Mammary epithelial cell (primary cell): Measurements from ENCODE around the gene SSR4.
"Not testable (repeated sequence)": the region's sequence is repeated elsewhere in the genome, so short reads cannot be mapped to it uniquely, and the experiment has no call there.

Source experiments
- EZH2 ChIP-seq: IDR thresholded peaks from 2 replicates; pipeline ENCODE4 v1.6.1; 2012; ENCODE audit warnings: low read length, inconsistent platforms, borderline replicate concordance
- TF ChIP-seq, protein P1 (sequence below), 2 donors: IDR thresholded peaks in 1 of 2; conservative IDR thresholded peaks in 1 of 2; 2 replicates each; pipeline ENCODE4 v1.5.1; 2011 to 2012; ENCODE audit warnings: inconsistent platforms in 2 of 2, low read length in 2 of 2, mild to moderate bottlenecking in 2 of 2, control low read depth in 1 of 2, low read depth in 1 of 2; ENCODE audit not compliant: insufficient read depth in 1 of 2; ENCODE audit errors: extremely low read depth in 1 of 2

- TF ChIP-seq, protein P1, sequence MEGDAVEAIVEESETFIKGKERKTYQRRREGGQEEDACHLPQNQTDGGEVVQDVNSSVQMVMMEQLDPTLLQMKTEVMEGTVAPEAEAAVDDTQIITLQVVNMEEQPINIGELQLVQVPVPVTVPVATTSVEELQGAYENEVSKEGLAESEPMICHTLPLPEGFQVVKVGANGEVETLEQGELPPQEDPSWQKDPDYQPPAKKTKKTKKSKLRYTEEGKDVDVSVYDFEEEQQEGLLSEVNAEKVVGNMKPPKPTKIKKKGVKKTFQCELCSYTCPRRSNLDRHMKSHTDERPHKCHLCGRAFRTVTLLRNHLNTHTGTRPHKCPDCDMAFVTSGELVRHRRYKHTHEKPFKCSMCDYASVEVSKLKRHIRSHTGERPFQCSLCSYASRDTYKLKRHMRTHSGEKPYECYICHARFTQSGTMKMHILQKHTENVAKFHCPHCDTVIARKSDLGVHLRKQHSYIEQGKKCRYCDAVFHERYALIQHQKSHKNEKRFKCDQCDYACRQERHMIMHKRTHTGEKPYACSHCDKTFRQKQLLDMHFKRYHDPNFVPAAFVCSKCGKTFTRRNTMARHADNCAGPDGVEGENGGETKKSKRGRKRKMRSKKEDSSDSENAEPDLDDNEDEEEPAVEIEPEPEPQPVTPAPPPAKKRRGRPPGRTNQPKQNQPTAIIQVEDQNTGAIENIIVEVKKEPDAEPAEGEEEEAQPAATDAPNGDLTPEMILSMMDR (conservative IDR thresholded peaks at IDR 0.05 in 1 of 2, IDR thresholded peaks at IDR 0.05 in 1 of 2; ENCODE audit: extremely low read depth in 1 of 2, insufficient read depth in 1 of 2, low read depth in 1 of 2, low read length in 2 of 2): not testable (repeated sequence)
- TF ChIP-seq EZH2: not testable (repeated sequence)
Observed at GRCh38 chrX:153745067-153745433, 49.4 kb upstream of the SSR4 start.
